K562 (cell line): ENCODE results near the gene RNF121.

Experiments used
- EZH2 ChIP-seq: IDR thresholded peaks from 2 replicates; pipeline ENCODE4 v1.6.1; 2012; ENCODE audit warnings: low read depth, mild to moderate bottlenecking, inconsistent platforms, low read length, borderline replicate concordance
- FOXK2 ChIP-seq, 2 experiments: fragments of 450-650 bp; IDR thresholded peaks in 1 of 2; conservative IDR thresholded peaks in 1 of 2; 2 replicates each; pipeline ENCODE4 v1.6.1; 2016; ENCODE audit warnings: low read depth in 2 of 2, mild to moderate bottlenecking in 1 of 2
- GTF2E2 ChIP-seq: fragments of 200-800 bp; sonication (Bioruptor generic); IDR thresholded peaks from 2 replicates; pipeline ENCODE4 v1.6.1; 2016; ENCODE audit warnings: missing genetic modification characterization, missing compliant biosample characterization
- JUN ChIP-seq, 2 experiments: sonication (generic) in 1 of 2; formaldehyde crosslinking in 1 of 2; IDR thresholded peaks; 2 replicates each; pipeline versions ENCODE4 v1.6.1 to v1.8.0; 2012 to 2022; ENCODE audit warnings: borderline replicate concordance in 2 of 2, mild to moderate bottlenecking in 2 of 2, improper control_type of control experiment in 1 of 2, low read depth in 1 of 2, low read length in 1 of 2, missing genetic modification reagents in 1 of 2
- LARP7 ChIP-seq: fragments of 450-650 bp; IDR thresholded peaks from 2 replicates; pipeline ENCODE4 v1.6.1; 2016
- MCM2 ChIP-seq: fragments of 450-650 bp; IDR thresholded peaks from 2 replicates; pipeline ENCODE4 v1.6.1; 2017; ENCODE audit warnings: low read depth, mild to moderate bottlenecking
- RBM39 ChIP-seq: fragments of 200-400 bp; formaldehyde crosslinking; optimal IDR thresholded peaks from 2 replicates; pipeline ENCODE3; 2018; ENCODE audit warnings: low read depth, low read length
- TRIM24 ChIP-seq, 2 experiments: fragments of 450-650 bp; IDR thresholded peaks; 2 replicates each; pipeline ENCODE4 v1.6.1; 2016
- ZNF384 ChIP-seq: IDR thresholded peaks from 2 replicates; pipeline ENCODE4 v1.6.1; 2012; ENCODE audit warnings: low read depth, low read length, improper control_type of control experiment
- TF ChIP-seq, protein P1 (sequence below): fragments of 150-350 bp; IDR thresholded peaks from 2 replicates; pipeline ENCODE4 v1.6.1; 2014; ENCODE audit warnings: low read depth, mild to moderate bottlenecking, low read length, borderline replicate concordance
- TF ChIP-seq, protein P2 (sequence below): fragments of 450-650 bp; formaldehyde crosslinking; IDR thresholded peaks from 2 replicates; pipeline ENCODE4 v1.4.0; 2020; ENCODE audit warnings: mild to moderate bottlenecking, moderate library complexity
- TF ChIP-seq, protein P3 (sequence below): sonication (generic); formaldehyde crosslinking; IDR thresholded peaks from 2 replicates; pipeline ENCODE4 v1.8.1; 2023; ENCODE audit warnings: mild to moderate bottlenecking, missing genetic modification reagents, moderate library complexity
- TF ChIP-seq, protein P4 (sequence below): sonication (generic); formaldehyde crosslinking; IDR thresholded peaks from 2 replicates; pipeline ENCODE4 v1.9.0; 2022; ENCODE audit warnings: mild to moderate bottlenecking, missing genetic modification reagents

DNA sequence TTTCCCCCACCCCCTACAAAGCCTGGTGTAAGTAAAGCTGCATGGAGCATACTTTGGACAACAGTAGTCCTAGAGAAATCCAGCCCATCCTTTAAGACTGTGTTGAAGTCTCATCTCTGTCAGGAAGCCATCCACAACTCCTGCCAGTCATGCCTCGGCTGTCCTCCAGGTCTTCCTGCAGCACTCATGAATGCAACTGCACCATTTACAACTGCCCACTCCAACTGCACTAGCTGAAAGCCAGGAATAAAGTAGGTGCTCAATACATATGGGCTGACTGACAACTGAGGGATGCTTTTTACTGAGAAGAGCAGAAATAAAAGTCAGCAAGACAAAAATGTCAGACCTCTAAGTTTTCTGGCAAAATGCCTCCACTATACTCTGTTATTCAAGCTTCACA lies 97.2 kb downstream of the RNF121 start:
- no peak for TF ChIP-seq MCM2
- TF ChIP-seq RBM39: no peak
- TF ChIP-seq, protein P1, sequence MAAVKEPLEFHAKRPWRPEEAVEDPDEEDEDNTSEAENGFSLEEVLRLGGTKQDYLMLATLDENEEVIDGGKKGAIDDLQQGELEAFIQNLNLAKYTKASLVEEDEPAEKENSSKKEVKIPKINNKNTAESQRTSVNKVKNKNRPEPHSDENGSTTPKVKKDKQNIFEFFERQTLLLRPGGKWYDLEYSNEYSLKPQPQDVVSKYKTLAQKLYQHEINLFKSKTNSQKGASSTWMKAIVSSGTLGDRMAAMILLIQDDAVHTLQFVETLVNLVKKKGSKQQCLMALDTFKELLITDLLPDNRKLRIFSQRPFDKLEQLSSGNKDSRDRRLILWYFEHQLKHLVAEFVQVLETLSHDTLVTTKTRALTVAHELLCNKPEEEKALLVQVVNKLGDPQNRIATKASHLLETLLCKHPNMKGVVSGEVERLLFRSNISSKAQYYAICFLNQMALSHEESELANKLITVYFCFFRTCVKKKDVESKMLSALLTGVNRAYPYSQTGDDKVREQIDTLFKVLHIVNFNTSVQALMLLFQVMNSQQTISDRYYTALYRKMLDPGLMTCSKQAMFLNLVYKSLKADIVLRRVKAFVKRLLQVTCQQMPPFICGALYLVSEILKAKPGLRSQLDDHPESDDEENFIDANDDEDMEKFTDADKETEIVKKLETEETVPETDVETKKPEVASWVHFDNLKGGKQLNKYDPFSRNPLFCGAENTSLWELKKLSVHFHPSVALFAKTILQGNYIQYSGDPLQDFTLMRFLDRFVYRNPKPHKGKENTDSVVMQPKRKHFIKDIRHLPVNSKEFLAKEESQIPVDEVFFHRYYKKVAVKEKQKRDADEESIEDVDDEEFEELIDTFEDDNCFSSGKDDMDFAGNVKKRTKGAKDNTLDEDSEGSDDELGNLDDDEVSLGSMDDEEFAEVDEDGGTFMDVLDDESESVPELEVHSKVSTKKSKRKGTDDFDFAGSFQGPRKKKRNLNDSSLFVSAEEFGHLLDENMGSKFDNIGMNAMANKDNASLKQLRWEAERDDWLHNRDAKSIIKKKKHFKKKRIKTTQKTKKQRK: no peak
- TF ChIP-seq, protein P2, sequence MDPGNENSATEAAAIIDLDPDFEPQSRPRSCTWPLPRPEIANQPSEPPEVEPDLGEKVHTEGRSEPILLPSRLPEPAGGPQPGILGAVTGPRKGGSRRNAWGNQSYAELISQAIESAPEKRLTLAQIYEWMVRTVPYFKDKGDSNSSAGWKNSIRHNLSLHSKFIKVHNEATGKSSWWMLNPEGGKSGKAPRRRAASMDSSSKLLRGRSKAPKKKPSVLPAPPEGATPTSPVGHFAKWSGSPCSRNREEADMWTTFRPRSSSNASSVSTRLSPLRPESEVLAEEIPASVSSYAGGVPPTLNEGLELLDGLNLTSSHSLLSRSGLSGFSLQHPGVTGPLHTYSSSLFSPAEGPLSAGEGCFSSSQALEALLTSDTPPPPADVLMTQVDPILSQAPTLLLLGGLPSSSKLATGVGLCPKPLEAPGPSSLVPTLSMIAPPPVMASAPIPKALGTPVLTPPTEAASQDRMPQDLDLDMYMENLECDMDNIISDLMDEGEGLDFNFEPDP (CRISPR knock-in tag): no peak
- TF ChIP-seq ZNF384: no peak
- TF ChIP-seq EZH2: no peak
- TF ChIP-seq FOXK2 (conservative IDR thresholded peaks at IDR 0.05 in 1 of 2, IDR thresholded peaks at IDR 0.05 in 1 of 2; ENCODE audit: low read depth in 2 of 2): no peak
- TF ChIP-seq, protein P3, sequence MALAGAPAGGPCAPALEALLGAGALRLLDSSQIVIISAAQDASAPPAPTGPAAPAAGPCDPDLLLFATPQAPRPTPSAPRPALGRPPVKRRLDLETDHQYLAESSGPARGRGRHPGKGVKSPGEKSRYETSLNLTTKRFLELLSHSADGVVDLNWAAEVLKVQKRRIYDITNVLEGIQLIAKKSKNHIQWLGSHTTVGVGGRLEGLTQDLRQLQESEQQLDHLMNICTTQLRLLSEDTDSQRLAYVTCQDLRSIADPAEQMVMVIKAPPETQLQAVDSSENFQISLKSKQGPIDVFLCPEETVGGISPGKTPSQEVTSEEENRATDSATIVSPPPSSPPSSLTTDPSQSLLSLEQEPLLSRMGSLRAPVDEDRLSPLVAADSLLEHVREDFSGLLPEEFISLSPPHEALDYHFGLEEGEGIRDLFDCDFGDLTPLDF (CRISPR knock-in tag): no peak
- no peak for TF ChIP-seq GTF2E2
- no peak for TF ChIP-seq LARP7
- no peak for TF ChIP-seq JUN (IDR thresholded peaks at IDR 0.05; ENCODE audit: borderline replicate concordance, low read depth, low read length)
- TF ChIP-seq JUN (CRISPR knock-in tag; IDR thresholded peaks at IDR 0.05; ENCODE audit: borderline replicate concordance): no peak
- TF ChIP-seq, protein P4, sequence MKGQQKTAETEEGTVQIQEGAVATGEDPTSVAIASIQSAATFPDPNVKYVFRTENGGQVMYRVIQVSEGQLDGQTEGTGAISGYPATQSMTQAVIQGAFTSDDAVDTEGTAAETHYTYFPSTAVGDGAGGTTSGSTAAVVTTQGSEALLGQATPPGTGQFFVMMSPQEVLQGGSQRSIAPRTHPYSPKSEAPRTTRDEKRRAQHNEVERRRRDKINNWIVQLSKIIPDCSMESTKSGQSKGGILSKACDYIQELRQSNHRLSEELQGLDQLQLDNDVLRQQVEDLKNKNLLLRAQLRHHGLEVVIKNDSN (CRISPR knock-in tag): no peak
- TF ChIP-seq TRIM24 (IDR thresholded peaks at IDR 0.05): no peak
